ENCODE measurements around the gene PSMF1. TPM values are rescaled to one million over a fixed set of nuclear protein-coding genes. Genes with fewer than 3 reads are reported as not detected.
"Not testable (repeated sequence)": the region's sequence is repeated elsewhere in the genome, so short reads cannot be mapped to it uniquely, and the experiment has no call there.

The PSMF1 gene
- total and polyA plus RNA-seq, 8 donors, result 22.0 to 297 (median 43.2) TPM

- TF ChIP-seq POLR2A (IDR thresholded peaks at IDR 0.05), result no peak
- TF ChIP-seq CTCF (IDR thresholded peaks at IDR 0.05), result no peak
- TF ChIP-seq EP300 (IDR thresholded peaks at IDR 0.05), result no peak
- no peak for TF ChIP-seq POLR2AphosphoS5 (IDR thresholded peaks at IDR 0.05)
- H3K4me3 ChIP-seq, result no peak overlapping the region
- no peak for DNase-seq
- no peak overlapping the region for H3K27ac ChIP-seq
- WGBS, 5 donors, result 64 to 75% (median 72%) methylated on average over 11 of the region's 11 CpGs
- no peaks in the 10 kb centered on the region for H3K36me3 ChIP-seq
- intact Hi-C loops (cut with DNase I; ENCODE audit: low total_unique reads), result loop anchor here (10.0 kb wide), 1 partner anchor 401 kb away; no protein-coding TSS in a partner anchor
- H3K9me3 ChIP-seq, result no peaks in the 10 kb centered on the region
- peaks cover 0 to 42% (median 0%) of the 10 kb centered on the region in 3 donors for H3K27me3 ChIP-seq
- peaks cover 0 to 10% (median 4%) of the 10 kb centered on the region in 4 donors for H3K4me1 ChIP-seq
Measured at GRCh38 chr20:1215386-1216170, 97.2 kb downstream of the PSMF1 start.

- 50 to 64% (median 53%) methylated on average over 17 to 19 of the region's 19 CpGs for WGBS, 5 donors
- intact Hi-C loops (cut with DNase I; ENCODE audit: low total_unique reads), result loop anchor here (10.0 kb wide), 1 partner anchor 402 kb away; no protein-coding TSS in a partner anchor
Measured at GRCh38 chr20:1216527-1217427, 98.4 kb downstream of the PSMF1 start.

More at GRCh38 chr20:1216527-1217427, 98.4 kb downstream of the PSMF1 start:
- not testable (repeated sequence) for H3K4me3 ChIP-seq, H3K36me3 ChIP-seq, H3K27ac ChIP-seq, H3K9me3 ChIP-seq, DNase-seq
- H3K4me1 ChIP-seq, result peaks cover 0 to 10% (median 4%) of the 10 kb centered on the region in 4 donors
- H3K27me3 ChIP-seq, result peaks cover 0 to 31% (median 0%) of the 10 kb centered on the region in 3 donors

Other genes starting within 250 kb of the PSMF1 start
- 1 to 10 TPM in 1 of 5 donors, under 1 TPM in 1, not detected in 3; 0.29 to 1.8 TPM for gene ANGPT4, start 202.3 kb upstream of the PSMF1 start, total RNA-seq
- gene ANGPT4, start 202.3 kb upstream of the PSMF1 start, polyA plus RNA-seq, result under 1 TPM in 2 of 3 donors, not detected in 1; 0.05 to 0.06 TPM
- not detected for gene RSPO4, start 116.3 kb upstream of the PSMF1 start, total RNA-seq
- under 1 TPM in 1 of 3 donors, not detected in 2; 0.25 TPM for gene RSPO4, start 116.3 kb upstream of the PSMF1 start, polyA plus RNA-seq
- gene TMEM74B, start 66.4 kb downstream of the PSMF1 start, total RNA-seq, result 10 to 100 TPM in 1 of 5 donors, under 1 TPM in 2, not detected in 2; 0.45 to 72.9 (median 0.73) TPM
- gene TMEM74B, start 66.4 kb downstream of the PSMF1 start, polyA plus RNA-seq, result 1 to 10 TPM; 1.9 to 3.2 (median 2.6) TPM
- gene C20orf202, start 84.9 kb downstream of the PSMF1 start, total RNA-seq, result not detected
- under 1 TPM in 1 of 3 donors, not detected in 2; 0.05 TPM for gene C20orf202, start 84.9 kb downstream of the PSMF1 start, polyA plus RNA-seq
- gene RAD21L1, start 107.4 kb downstream of the PSMF1 start, total RNA-seq, result not detected
- not detected for gene RAD21L1, start 107.4 kb downstream of the PSMF1 start, polyA plus RNA-seq
- 10 to 100 TPM in 1 of 5 donors, 1 to 10 TPM in 4; 1.8 to 15.6 (median 8.0) TPM for gene SNPH, start 147.7 kb downstream of the PSMF1 start, total RNA-seq
- 1 to 10 TPM; 1.8 to 4.2 (median 3.6) TPM for gene SNPH, start 147.7 kb downstream of the PSMF1 start, polyA plus RNA-seq
- 10 to 100 TPM; 33.3 to 90.9 (median 68.3) TPM for gene SDCBP2, start 210.5 kb downstream of the PSMF1 start, total RNA-seq
- gene SDCBP2, start 210.5 kb downstream of the PSMF1 start, polyA plus RNA-seq, result 100 to 1,000 TPM in 1 of 3 donors, 10 to 100 TPM in 2; 38.4 to 297 (median 52.8) TPM

Measured in stomach (tissue), 9 donors.